ENCODE results near the gene RAD9A. TPM values are rescaled to one million over a fixed set of nuclear protein-coding genes. Genes with fewer than 3 reads are reported as not detected.

RAD9A gene
- total and polyA plus RNA-seq, 9 of the 15 experiments (the other 6 are each of a cell fraction or from before 2014, with no cell fraction given) = 1.4 to 41.2 (median 16.1) TPM

- TF ChIP-seq SRSF3 (IDR thresholded peaks at IDR 0.05; ENCODE audit: insufficient read depth, low read length) (no peak), ETV1 (tag; conservative IDR thresholded peaks at IDR 0.05; ENCODE audit: low read depth) (peak; percentile 84), CHD4 (IDR thresholded peaks at IDR 0.05; ENCODE audit: insufficient read depth, insufficient replicate concordance, low read depth, low read length, poor library complexity, severe bottlenecking) (no peak), CC2D1A (IDR thresholded peaks at IDR 0.05) (no peak; the same call in 1 of the 2 replicates), PHB2 (IDR thresholded peaks at IDR 0.05; ENCODE audit: low read depth) (no peak), HDAC2 (IDR thresholded peaks at IDR 0.05) (no peak; the same call in 1 of the 2 replicates), KLF6 (CRISPR knock-in tag; IDR thresholded peaks at IDR 0.05; ENCODE audit: borderline replicate concordance) (no peak), CEBPZ (IDR thresholded peaks at IDR 0.05; ENCODE audit: borderline replicate concordance, low read depth, low read length) (no peak), MYC (IDR thresholded peaks at IDR 0.05; ENCODE audit: low read depth, low read length) (no peak), MYC (CRISPR knock-in tag; IDR thresholded peaks at IDR 0.05; ENCODE audit: borderline replicate concordance, low read depth) (0 out of 2 replicates have a peak, but pooled peaks have one; percentile 36), STAT5B (CRISPR knock-in tag; IDR thresholded peaks at IDR 0.05) (no peak), EHMT2 (IDR thresholded peaks at IDR 0.05) (no peak), MTA1 (IDR thresholded peaks at IDR 0.05; ENCODE audit: borderline replicate concordance) (0 out of 2 replicates have a peak, but pooled peaks have one; percentile 2), FOXK2 (conservative IDR thresholded peaks at IDR 0.05 in 1 of 2, IDR thresholded peaks at IDR 0.05 in 1 of 2; ENCODE audit: low read depth in 2 of 2) (peak; percentile 44 to 46; a peak in 1 of 4 replicates), HDAC3 (IDR thresholded peaks at IDR 0.05; ENCODE audit: borderline replicate concordance, partially characterized antibody) (no peak), CLOCK (CRISPR knock-in tag; IDR thresholded peaks at IDR 0.05; ENCODE audit: borderline replicate concordance) (no peak), XRCC4 (IDR thresholded peaks at IDR 0.05; ENCODE audit: extremely low read depth, insufficient read depth, insufficient read length) (no peak), BRF1 (IDR thresholded peaks at IDR 0.05; ENCODE audit: borderline replicate concordance, extremely low read depth, insufficient read length) (no peak), ZNF224 (CRISPR knock-in tag; IDR thresholded peaks at IDR 0.05) (no peak), ZNF561 (CRISPR knock-in tag; conservative IDR thresholded peaks at IDR 0.05) (no peak)
These were observed 38.3 kb upstream of the RAD9A start, which contains the start of gene POLD4 (continued) for GRCh38 chr11:67353317-67354074.
